Measurements from ENCODE around the gene PLCB3.
"Not testable (repeated sequence)": the region's sequence is repeated elsewhere in the genome, so short reads cannot be mapped to it uniquely, and the experiment has no call there.

PLCB3 gene

DNA sequence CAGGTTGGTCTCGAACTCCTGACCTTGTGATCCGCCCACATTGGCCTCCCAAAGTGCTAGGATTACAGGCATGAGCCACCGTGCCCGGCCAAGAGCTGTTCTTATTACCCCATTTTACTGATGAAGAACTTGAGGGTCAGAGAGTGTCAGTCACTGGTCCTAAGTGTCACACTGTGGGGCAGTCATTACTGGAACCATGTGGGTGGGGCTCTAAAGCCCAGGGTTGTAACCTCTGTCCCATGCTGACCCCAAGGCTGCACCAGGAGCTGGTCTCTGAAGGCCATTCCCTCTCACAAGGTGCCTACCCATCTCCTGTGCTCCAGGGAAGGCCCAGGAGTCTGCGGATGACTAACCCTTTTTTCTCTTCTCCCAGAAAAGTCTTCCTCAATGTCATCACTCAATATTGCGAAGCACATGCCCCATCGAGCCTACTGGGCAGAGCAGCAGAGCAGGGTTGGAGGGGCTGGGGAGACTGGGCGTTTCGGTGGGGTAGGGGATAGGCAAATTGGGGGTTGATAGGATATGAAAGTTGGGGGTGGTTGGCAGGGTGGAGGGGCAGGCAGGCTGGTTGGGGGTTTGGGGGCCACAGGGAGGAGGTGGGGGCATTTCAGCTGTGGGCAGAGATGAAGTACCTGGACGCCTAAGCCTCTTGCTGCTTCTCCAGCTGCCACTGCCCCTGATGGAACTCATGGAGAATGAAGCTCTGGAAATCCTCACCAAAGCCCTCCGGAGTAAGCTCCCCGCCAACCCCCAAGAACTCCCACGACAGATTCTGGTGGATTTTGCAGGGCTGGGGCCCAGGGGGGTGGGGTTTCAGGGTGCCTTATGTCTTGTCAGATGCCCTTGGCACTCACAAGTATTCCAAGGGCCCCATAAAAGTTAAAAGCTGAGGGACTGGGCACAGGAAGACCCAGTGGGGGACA is 52.0 kb downstream of the PLCB3 start:
- no peak for DNase-seq (ENCODE audit: low read depth in 3 of 3)

DNA sequence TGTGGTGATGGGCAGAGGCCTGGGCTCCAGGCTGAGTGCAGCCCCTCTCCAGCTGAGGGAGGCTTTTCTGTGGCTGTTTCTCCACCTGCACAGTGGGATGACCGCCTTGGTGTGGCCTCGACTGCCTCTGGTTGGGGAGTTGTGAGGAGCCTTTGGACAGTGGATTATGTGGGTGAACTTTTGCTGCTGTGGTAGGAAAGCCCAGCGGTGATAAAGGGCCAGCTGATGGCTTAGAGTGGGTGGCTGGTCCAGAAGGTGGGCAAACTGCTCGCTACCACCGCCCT is 52.6 kb downstream of the PLCB3 start:
- DNase-seq (ENCODE audit: low read depth in 3 of 3), result no peak

DNA sequence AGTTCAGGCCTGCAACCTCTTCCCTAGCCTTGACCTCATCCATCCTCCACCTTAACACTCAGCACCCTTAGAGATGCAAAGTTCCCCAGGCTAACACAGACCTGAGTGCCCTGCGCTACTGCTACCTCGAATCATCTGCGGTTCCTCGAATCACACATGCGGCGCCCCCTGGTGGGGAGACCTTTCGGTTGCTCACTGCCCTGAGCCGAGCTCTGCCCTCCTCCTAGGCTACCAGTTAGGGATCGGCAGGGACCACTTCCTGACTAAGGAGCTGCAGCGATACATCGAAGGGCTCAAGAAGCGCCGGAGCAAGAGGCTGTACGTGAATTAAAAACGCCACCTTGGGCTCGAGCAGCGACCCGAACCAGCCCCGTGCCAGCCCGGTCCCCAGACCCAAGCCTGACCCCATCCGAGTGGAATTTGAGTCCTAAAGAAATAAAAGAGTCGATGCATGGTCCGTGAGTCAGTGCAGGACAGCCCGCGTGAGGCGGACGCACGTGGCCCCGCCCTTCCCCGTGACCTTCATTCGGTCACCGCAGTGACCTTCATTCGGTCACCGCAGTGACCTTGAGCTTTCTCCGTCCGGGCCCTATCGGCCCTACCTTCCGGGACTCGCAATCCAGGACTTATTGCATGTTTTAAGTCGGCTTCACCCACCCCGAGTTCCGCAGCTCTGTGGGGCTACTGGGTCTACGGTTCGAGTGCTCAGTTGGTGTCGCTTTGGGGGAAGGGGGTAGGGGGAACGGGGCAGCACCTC is 53.2 kb downstream of the PLCB3 start:
- peak; percentile 85 to 96 (median 92) for DNase-seq (ENCODE audit: low read depth in 3 of 3)

DNA sequence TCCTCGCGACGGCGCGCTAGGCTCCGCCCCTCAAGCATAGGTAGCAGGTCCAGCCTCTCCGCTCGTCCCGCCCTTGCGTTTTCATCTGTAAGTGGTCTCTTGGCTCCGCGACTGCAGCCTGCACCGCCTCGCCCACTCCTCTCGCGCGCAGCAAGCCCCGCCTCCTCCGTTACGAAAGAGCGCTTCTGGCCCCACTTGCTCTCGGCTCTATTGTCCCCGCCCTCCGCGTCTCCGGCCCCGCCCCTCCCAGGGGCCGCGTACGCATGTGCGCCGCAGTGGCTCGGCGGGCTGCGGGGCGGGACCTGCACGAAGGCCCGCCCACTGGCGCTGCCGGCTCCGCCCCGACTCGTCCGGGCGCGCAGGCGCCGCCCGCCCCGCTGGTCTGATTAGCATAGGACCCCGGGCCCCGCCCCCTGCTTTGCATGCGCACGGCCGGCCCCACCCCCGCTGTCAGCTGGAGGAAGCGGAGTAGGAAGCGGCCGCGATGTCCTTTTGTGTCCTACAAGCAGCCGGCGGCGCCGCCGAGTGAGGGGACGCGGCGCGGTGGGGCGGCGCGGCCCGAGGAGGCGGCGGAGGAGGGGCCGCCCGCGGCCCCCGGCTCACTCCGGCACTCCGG is 53.9 kb downstream of the PLCB3 start, which contains the start of gene ESRRA:
TSS of gene ESRRA (plus strand) at position 450 of the 616 bp plus-strand sequence. CDS start 1,656 bp downstream, outside the sequence.
- DNase-seq (ENCODE audit: low read depth in 3 of 3), result peak; percentile 99 to 100 (median 100)

DNA sequence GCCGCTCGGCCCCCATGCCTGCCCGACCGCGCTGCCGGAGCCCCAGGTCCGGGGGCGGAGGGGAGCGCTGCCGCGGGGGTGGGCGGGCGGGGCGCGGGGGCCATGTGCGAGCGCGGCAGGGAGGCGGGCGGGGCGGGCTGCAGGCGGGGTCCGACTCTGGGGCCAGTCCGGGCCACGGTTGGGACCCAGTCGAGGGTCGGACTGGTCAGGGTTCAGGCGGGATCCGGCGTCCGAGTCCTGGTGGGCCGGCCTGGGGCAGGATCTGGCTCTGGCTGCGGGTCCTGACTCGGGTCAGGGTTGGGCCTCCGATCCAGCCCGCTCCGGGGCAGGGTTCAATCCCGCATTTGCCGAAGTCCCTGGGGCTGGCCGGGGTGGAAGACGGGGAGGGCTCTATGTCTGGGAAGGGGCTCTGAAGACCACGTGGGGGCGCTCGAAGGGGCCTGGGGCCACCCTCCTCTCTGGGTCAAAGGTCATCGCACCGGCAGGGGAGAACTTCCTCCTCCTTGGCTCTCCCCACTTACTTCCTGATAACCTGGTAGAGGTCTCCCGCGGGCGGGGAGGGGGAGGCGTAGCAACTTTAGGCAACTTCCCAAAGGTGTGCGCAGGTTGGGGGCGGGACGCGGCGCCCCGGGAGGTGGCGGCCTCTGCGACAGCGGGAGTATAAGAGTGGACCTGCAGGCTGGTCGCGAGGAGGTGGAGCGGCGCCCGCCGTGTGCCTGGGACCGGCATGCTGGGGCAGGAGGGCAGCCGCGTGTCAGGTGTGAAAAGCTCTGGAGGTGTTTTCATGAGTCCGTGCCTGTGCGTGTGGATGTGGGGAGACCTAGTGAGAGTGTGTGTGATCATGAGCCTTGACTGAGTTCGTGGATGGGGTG is 54.6 kb downstream of the PLCB3 start:
- DNase-seq (ENCODE audit: low read depth in 3 of 3), result peak; percentile 61 to 67 (median 64)

DNA sequence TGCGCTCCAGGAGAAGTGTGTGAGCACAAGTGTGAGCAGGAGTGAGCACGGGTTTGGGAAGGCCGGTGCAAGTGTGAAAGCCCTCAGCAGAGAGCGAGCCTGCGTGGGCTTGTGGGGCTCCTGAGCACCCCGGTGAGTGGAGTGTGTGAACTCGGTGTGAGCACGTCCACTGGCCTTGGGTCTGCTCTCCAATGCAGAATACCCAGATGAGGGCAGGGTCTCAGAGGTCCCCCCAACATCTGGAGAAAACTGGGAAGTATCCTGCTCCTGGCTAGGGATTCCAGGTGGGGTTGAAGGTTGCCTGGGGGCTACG is 55.2 kb downstream of the PLCB3 start:
- no peak for DNase-seq (ENCODE audit: low read depth in 3 of 3)

DNA sequence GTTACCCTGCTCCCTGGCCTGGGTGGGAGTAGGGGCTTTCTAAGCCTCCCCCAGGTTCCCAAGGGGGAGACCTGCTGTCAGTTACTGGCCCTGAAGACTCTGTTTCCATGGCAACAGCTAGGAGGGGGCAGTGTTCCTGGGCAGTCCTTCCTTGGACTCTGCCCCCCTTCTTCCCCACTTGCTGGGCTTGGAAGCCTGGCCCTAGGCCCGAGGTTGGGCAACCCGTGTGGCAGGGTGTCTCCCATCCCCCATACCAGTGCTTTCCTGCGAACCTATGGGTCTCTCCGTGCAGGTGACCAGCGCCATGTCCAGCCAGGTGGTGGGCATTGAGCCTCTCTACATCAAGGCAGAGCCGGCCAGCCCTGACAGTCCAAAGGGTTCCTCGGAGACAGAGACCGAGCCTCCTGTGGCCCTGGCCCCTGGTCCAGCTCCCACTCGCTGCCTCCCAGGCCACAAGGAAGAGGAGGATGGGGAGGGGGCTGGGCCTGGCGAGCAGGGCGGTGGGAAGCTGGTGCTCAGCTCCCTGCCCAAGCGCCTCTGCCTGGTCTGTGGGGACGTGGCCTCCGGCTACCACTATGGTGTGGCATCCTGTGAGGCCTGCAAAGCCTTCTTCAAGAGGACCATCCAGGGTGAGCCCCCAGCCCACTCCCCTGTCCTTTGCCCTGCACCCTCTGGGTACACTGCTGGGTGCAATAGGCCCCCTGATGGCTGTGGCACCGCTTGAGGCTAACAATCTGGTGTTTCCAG is 55.7 kb downstream of the PLCB3 start:
- no peak for DNase-seq (ENCODE audit: low read depth in 3 of 3)

DNA sequence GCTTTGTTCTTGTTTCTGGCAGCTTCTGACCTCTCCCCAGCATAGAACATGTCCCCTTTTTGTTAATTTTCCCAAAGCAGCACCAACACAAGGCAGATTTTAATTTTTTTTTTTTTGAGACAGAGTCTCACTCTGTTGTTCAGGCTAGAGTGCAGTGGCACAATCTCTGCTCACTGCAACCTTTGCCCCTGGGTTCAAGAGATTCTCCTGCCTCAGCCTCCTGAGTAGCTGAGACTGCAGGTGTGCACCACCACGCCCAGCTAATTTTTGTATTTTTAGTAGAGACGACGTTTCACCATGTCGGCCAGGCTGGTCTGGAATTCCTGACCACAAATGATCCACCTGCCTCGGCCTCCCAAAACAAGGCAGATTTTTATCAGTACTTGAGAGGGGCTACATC is 56.5 kb downstream of the PLCB3 start:
- not testable (repeated sequence) for DNase-seq (ENCODE audit: low read depth in 3 of 3)

DNA sequence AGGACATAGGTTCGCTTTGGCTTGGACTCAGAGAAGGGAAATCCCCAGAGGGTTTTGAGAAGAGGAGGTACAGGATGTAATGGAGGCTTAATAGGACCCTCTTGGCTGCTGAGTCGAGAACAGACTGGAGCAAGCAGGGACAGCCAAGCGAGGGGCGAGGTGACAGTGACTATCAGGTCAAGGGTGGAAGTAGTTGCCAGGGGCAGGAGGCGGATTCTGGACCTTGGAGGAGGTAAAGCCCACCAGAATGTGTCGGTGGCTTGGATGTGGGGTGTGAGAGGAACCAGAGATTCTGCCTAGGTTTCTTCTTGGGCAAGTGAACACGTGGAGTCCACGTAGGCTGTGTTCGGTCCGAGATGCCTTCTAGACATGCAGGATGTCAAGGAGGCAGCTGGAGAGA is 61.6 kb downstream of the PLCB3 start:
- no peak for DNase-seq (ENCODE audit: low read depth in 3 of 3)

DNA sequence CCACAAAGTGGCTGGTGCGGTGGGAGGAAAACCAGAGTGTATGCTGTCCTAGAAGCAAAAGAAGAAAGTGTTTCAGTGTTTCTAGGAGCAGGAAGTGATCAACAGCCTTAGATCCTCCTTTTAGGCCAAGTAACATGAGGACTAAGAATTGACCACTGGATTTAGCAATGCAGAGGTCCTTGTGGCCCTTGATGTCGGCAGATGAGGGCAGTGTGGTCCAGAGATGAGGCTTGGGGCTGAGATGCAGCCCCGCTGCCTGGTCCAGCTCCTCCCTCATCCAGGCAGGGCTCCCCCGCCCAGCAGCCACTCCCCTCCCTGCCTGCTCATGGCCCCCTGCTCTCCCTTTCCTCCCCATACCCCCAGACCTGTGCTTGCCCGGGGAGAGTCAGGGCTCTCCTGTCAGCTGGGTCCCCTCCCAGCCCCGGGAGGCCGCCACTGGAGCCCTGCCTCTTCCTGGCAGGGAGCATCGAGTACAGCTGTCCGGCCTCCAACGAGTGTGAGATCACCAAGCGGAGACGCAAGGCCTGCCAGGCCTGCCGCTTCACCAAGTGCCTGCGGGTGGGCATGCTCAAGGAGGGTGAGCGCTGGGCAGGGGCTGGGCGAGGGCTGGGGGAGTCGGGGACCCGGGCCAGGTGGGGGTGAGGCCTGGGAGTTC is 62.3 kb downstream of the PLCB3 start:
- no peak for DNase-seq (ENCODE audit: low read depth in 3 of 3)

DNA sequence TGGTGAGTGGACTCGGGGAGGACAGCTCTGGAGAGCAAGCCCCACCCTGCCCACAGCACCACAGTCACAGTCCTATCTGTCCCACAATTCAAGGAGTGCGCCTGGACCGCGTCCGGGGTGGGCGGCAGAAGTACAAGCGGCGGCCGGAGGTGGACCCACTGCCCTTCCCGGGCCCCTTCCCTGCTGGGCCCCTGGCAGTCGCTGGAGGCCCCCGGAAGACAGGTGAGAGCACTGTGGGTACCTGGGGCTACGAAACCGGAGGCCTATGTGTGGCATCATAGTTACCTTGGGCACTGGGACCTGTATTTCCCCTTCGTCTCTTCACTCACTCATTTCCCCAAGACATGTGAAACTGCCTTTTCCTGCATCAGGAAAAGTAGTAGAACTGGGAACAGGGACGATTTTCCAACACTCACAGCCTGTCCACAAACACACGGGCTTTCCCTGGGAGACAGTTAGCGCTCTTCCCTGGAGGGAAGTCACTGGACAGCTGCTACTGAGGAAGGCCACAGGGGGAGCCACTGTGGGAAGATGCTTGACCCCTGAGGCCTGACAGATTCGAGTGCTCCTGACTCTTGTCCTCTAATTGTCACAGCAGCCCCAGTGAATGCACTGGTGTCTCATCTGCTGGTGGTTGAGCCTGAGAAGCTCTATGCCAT is 62.9 kb downstream of the PLCB3 start:
- no peak for DNase-seq (ENCODE audit: low read depth in 3 of 3)

DNA sequence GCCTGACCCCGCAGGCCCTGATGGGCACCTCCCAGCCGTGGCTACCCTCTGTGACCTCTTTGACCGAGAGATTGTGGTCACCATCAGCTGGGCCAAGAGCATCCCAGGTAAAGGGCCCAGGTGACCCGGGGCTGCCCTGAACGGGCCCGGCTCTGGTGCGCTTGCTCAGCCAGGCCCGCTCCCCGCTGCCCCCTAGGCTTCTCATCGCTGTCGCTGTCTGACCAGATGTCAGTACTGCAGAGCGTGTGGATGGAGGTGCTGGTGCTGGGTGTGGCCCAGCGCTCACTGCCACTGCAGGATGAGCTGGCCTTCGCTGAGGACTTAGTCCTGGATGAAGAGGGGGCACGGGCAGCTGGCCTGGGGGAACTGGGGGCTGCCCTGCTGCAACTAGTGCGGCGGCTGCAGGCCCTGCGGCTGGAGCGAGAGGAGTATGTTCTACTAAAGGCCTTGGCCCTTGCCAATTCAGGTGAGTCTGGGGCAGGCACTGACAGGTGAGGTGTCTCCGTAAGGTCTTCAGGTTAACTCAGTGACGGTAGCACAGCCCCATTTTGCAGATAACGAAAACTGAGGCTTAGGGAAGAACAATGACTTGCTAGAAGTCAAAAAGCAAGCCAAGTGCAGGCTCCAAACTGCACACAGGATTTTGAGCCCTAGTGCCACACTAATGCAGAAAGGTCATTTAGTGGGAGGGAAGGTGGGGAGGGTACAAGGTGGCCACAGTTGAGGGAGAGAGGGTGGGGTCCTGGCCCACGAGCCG is 63.7 kb downstream of the PLCB3 start:
- DNase-seq (ENCODE audit: low read depth in 3 of 3), result no peak

DNA sequence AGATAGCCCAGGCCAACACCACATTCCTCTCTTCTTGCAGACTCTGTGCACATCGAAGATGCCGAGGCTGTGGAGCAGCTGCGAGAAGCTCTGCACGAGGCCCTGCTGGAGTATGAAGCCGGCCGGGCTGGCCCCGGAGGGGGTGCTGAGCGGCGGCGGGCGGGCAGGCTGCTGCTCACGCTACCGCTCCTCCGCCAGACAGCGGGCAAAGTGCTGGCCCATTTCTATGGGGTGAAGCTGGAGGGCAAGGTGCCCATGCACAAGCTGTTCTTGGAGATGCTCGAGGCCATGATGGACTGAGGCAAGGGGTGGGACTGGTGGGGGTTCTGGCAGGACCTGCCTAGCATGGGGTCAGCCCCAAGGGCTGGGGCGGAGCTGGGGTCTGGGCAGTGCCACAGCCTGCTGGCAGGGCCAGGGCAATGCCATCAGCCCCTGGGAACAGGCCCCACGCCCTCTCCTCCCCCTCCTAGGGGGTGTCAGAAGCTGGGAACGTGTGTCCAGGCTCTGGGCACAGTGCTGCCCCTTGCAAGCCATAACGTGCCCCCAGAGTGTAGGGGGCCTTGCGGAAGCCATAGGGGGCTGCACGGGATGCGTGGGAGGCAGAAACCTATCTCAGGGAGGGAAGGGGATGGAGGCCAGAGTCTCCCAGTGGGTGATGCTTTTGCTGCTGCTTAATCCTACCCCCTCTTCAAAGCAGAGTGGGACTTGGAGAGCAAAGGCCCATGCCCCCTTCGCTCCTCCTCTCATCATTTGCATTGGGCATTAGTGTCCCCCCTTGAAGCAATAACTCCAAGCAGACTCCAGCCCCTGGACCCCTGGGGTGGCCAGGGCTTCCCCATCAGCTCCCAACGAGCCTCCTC is 64.6 kb downstream of the PLCB3 start:
- DNase-seq (ENCODE audit: low read depth in 3 of 3), result not testable (repeated sequence)

DNA sequence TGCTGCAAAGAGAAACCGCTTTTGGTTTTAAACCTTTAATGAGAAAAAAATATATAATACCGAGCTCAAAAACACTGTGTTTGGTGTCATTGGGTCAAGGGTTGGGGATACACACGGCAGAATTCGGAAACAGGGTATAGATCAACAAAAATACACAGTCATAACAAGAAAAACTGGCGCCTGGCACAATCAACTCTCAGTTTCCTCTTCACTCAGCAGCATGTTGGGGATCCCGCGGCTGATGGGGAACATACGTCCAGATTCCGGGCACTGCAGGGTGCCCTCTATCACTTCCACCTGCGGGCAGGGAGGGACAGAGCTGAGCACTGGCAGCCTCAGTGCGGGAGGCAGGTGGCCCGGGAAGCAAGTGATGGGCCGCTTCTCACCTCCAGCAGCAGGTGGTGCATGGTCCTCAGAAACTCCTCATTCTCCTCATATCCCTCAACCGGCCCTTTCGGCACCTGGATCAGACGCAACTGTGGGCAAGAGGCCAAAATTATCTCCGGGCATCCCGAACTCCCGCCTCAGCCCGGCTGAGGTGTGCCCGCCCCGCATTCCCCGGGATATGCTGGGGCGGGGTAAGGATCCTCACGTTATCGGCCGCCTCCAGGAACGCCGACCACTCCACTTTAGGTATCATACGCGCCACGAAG is 65.5 kb downstream of the PLCB3 start:
- DNase-seq (ENCODE audit: low read depth in 3 of 3), result no peak

DNA sequence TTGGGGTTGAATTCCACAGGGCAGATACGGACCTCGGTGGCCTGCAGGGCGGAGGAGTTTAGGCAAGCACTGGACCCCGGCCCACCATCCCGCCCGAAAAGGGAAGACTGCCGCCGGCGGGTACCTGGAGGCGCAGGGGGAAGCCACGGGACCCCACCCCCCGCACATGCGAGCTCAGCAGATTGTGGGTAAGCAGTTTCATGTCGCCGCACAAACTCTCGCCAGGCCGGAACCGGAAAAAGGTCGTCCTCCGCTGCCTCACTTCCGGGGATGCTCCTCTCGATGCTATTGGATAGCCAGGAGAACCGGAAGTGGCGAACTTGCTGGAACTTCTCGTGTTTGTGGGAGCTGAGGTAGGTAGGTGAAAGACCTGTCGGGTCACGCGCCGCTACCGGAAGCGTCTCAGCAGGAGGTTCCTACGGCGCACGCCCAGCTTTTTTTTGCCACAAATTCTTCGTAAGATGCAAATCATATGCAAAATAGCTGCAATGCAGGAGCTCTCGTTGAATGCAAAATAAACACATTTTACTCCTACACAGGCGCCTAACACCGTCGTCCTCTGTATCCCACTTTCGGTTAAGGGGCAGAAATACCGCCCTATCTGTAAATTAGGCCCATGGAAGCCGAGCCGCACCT is 66.1 kb downstream of the PLCB3 start, which contains the start of gene TRMT112:
TSS of gene TRMT112 (minus strand) at position 235 of the 636 bp plus-strand sequence. CDS start at position 202, 33 bp downstream.
- DNase-seq (ENCODE audit: low read depth in 3 of 3), result peak; percentile 81 to 94 (median 90)

DNA sequence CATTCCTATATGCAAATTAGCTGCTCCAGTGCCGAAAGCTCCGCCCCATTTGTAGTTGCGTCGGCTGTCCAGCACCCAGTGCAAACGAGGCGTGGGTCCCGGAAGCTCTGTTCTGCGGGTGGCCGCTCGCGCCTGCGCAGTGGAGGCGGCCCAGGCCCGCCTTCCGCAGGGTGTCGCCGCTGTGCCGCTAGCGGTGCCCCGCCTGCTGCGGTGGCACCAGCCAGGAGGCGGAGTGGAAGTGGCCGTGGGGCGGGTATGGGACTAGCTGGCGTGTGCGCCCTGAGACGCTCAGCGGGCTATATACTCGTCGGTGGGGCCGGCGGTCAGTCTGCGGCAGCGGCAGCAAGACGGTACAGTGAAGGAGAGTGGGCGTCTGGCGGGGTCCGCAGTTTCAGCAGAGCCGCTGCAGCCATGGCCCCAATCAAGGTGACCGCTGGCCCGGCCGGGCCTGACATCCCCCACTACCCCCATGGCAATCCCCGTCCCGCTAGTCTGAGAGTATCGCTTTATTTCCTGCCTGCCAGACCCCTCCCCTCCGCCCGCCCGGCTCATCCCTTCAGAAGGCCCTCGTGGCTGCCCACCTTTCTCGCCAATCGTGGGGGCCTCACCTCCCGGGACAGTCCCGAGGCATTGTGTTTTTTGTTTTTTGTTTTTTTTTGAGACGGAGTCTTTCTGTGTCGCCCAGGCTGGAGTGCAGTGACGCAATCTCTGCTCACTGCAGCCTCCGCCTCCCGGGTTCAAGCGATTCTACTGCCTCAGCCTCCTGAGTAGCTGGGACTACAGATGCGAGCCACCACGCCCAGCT is 66.8 kb downstream of the PLCB3 start, which contains the start of gene PRDX5:
TSS of gene PRDX5 (plus strand) at position 161 of the 805 bp plus-strand sequence. CDS start at position 256, 95 bp downstream.
- peak; percentile 85 to 90 (median 86) for DNase-seq (ENCODE audit: low read depth in 3 of 3)

Measured in stimulated activated CD4-positive, alpha-beta T cell treated with anti-CD3 and anti-CD28 coated beads, TNF-alpha, amount 100 ng/mL, for 4 hours (primary cell).